Inflammatory macrophage (primary cell): ENCODE data around the gene ANO4.

Experiments used
- DNase-seq, 2 donors: peaks; one replicate each; pipeline ENCODE4 v3.0.0-alpha.2; 2020 to 2022
- total RNA-seq, 18 experiments: gene quantifications; one replicate each; lab custom pipeline; 2026; ENCODE audit warnings: mixed read lengths in 6 of 18, inconsistent platforms in 2 of 18; lab: John Stamatoyannopoulos, UW

ANO4 gene
- total RNA-seq: 0 to 0.32 (median 0) reads per million in 18 experiments

DNA sequence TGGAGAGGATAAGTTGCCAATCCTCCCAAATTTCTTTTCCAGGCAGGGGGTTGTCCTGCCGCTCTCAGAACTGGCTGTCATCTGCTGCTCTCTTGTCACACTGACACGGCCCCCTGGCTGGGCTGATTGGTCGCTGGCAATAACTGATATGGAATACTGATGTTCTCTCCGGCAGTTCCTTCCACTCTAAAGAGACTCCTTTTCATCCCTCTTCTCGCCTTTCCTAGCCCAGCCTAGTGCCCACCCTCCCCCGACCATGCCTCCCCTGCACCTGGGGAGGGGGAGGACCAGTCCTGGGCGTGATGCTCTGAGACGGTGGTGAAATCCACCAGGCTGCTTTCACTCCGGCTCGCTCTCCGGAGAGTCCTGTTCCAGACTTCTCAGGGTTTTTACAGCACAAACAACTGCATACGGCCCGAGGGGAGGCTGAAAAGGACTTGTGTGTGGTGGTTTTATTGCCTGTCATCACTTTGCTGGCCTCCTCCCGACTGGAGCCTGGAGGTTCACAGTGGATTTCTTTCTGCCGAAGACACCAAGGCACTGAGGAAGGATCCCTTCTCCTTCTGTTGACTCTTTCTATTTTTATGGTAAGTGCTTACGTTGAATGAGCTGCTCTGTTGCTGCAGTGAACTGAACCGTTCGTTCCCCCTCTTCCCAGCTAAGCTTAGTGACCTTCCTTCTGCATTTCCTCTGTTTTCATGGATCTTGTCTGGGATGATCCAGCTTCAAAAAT is at the start of gene ANO4:
Gene ANO4 (plus strand): TSS at position 336 of the 733 bp plus-strand sequence. CDS start 107,010 bp downstream, outside the sequence.
- DNase-seq: no peak

DNA sequence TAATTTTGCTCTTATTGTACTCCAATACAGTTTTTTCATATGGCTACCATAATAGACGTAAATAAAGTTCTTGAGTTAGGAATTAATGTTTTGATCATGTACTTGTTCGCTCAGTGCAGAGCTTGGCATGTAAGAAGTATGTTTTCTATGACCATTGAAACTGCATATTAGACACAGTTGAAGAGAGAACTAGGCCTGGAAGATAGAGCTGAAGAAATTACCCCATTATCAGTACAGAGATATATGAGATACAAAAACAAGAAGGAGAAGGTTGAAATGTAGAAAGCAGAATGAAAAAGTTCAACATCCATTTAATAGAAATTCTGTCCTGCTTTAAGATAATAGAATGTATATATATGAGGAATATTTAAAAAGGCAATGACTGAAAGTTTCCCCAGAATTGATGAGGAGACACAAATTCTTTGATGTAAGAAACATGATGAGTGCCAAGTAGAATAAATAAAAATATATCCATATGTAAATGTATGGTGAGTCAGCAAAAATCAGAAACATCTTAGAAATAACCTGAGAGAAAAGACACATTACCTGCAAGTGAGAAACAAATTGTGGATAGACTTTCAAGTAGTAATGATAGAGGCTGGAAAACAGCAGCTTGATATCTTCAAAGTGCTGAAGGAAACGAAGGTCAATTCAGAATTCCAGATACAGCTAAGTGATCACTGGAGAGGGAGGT is 49.1 kb upstream of the ANO4 start:
- no peak for DNase-seq

DNA sequence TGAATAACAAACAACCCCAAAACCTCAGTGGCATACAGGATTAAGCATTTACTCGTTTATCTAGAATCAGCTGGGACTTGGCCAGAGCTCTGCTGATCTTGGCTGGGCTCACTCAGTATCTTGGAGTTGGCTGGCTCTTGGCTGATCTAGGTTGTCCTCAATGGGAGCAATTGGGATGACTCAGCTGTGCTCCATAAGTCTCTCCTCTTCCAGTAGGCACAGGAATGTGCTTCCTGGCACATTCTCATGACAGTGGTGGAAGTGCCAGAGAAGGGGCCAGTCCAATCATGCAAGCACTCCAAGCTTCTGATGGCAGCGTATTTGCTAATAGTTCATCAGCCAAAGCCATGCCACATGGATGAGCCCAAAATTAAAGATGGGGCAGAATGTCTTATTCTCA is 41.7 kb upstream of the ANO4 start:
- DNase-seq: no peak

DNA sequence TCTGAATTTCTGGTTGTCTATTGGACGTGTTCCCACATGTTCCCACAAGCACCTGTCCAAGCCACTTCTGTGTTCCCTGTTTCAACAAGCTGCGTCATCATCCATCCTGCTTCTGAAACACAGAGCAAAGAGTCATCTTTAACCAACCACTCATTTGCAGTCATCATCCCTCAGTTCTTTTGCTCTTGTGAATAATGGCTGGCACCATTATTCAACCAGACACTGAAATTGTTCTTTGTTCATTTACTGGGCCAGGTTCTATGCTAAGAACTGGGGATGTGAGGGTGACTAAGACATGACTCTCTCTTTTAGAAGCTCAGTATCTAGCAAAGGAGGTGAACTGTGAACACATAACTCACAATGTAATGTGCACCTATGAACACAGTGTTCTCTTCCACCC is 40.7 kb upstream of the ANO4 start:
- no peak for DNase-seq

DNA sequence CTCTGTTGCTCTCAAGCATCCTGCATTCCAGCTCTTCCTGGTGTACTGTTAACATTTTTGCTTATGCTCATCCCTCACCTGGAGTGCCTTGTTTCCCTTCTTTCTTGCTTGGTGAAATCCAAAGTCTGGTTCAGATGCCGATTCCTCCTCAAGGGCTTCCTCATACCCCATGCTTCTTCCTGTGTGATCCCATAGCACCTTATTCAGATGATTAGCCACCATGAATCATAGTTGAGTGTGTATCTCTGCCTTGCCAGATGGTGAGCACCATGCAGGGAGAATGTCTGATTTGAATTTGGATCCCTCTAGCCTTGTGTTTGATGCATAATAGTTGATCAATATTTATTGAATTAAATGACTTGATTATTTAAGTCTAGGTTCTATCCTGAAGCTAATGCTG is 39.4 kb upstream of the ANO4 start:
- DNase-seq: no peak

DNA sequence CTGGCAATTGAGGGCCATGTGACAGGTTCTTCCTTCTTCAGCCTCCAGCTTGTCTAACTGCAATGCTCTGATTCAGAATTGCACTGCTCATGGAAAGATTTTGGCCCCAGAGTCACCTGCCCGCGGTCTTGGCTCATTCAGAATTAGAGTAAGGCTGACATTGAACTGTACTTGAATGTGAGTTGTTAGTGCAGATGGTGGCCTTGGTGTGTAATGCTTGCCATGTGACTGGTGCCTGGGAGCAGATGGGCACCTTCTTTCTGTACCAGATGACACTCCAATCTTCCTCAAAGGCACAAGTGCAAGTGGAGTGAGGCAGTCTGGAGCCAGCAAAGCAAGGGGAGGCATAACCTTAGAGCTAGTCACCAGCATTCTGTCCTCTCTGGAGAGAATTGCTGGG is 36.5 kb upstream of the ANO4 start:
- DNase-seq: no peak

DNA sequence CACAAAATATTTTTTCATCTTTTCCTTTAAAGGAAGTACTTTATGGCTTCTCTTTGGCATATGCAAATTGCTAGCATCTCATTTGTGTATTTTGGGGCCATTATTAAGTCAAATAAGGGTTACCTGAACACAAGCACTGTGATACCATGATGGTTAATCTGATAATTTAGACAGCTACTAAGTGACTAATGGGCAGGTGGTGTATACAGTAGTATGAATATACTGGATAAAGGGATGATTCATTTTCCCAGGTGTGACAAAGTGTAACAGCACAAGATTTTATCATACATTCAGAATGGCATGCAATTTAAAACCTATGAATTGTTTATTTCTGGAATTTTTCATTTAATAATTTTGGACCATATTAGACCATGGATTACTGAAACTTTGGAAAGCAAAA is 27.2 kb upstream of the ANO4 start:
- no peak for DNase-seq

DNA sequence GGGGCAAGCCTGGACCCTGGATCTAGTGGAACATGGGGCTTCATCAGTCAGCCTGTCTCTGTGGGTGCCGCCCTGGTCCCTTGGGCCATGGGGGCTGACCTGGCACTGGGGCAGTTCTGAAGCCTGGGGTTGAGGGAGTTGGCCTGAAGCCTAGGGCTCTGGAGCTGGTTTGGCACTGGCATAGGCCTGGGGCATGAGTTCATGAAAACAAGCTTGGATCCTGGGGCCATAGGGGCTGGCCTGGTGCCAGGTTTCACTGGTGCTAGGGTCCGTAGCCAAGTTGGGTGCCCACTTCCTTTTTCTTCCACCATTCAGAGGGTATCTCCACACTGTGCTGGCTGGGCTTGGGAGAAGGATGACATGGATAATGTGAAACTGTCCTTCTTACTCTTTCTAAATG is 26.6 kb upstream of the ANO4 start:
- DNase-seq: no peak

DNA sequence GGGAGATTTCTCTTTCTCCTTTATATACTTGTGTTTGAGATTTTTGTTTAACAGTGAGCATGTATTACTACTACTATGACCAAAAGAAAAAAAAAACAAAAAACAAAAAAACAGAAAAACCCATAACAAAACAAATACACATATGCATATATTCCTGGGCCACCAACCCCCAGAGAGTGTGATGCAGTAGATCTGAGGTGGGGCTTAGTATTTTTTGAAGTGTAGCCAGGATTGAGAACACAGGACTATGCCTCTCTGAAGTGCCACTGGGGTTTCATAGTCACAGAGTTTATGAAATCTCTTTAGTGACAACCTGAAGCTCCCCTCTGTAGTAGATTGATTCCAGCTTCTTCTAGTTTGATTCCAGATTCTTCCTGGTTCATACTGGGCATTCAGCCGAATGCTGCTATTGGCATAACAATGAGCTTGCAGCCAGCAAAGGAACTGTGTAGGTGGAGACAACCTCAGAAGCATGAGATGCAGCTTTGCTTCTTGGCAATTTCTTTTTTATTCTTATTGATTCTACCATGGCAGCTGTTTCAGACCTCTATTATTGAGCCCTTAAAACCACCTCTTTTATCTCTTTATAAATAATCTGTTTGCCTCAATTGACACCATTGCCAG is 15.5 kb upstream of the ANO4 start:
- no peak for DNase-seq

DNA sequence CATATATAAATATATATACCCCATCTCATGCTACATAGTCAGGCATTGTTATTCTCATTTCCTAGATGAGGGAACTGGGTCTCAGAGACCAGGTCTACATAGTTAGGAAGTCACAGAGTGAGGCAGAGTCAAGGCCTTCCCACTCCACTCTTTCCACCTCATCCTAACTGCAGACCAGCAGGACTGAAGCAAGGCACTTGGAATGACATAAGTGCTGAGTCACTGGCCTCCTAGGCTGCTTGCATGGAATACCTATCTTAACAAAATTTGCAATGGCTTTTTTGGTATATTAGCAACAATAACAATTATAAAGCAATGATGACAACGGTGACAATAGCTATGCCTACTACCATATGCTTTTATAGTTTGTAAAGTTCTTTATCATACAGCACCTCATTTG is 5.4 kb upstream of the ANO4 start:
- no peak for DNase-seq

DNA sequence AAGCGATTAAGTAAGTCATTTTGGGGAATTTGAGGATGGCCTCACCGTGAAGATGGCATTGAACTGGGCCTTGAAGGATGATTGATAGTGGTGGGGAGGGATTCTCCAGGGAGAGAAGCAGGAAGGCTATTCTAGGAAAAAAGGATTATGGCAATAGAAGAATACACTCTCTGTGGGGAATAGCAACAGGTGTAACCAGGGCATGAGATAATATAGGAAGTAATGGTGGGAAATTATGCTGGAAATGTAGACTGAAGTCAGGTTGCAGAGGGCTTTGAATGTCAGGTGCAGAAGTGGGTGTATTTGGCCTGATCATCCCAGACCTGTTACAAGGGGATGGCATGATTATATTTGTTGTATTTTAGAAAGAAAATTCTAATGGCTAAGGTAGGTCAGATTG is 4.6 kb upstream of the ANO4 start:
- DNase-seq: no peak

DNA sequence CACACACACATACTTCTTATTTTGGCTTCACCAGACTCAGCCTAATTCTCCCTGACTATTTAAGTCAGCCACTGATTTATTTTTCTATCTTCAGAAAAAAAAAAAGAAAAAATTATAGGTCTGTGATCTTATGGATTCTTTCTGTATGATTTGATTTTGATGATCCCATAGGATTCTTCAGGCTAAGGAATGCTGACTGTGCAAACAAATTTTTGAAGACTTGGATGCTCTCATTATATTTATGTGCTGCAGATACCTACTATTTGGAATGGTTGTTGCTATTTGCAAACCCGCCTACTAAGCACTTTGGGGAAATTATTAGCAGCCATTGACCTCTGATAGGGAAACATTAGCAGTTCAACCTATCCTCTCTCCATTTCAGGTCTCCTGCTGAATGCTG is 4.0 kb upstream of the ANO4 start:
- no peak for DNase-seq

DNA sequence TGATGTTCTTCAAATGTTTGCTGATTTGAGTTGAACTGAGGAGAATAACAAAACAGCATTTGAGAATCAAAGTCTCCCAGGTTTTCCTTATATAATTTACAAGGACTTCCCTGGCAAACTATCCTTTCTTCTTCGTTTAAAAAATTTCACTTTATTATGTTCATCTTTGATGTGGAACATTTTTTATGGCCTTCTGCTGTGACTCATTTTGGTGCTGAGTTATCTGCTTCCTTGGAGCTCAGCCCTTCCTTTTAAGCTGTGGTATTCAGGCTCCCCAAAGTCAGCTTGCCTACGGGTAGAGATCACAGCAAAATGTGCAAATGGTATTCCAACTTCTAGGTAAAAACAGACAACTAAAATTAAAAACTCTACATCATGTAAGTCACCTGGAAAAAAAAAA is 1.4 kb upstream of the ANO4 start:
- DNase-seq: no peak

DNA sequence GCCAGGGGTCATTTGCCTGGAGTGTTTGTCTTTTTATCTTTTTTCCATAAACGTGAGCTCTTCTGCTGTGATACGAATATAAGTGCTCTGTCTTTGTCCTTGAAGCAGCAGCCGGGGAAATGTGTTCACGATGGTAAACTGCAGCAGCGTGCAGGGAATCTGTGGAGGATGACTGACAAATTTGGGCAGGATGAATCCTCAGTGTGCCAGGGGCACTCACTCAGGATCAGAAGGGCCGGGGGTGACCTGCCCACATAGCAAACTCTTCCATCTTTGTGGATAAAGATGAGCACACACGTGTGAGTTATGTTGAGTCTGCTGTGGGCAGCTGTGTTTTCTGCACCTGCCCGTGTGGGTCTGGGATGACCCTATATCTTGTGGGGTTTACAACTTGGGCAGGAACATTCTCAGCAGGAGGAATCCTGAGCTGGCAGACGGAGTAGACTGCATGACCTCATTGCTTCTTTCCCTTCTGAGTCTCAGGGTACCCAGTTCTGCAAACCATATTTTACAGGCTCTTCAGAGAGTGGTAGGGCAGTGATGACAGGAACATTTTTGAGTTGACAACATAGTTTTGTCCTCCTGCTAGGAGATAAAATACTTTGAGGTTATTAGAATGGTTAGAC is 711 bp downstream of the ANO4 start:
- DNase-seq: no peak

DNA sequence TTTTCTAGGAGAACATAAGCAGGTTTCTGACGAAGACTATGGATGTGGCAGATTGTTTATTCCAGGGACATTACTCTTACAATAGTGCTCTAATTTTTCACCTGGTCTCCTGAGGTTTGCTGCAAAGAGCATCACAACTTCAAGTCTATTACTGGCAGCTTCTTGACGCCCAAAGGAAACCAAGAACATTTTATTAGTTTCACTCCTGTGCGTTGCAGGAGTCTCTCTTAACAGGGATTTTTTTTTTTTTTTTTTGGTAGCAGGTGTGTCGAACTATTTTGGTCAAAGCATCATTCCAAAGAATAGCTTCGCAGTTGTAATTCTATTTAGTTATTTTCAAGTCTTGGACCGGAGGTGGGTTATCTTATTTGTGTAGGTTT is 1.2 kb downstream of the ANO4 start:
- no peak for DNase-seq

DNA sequence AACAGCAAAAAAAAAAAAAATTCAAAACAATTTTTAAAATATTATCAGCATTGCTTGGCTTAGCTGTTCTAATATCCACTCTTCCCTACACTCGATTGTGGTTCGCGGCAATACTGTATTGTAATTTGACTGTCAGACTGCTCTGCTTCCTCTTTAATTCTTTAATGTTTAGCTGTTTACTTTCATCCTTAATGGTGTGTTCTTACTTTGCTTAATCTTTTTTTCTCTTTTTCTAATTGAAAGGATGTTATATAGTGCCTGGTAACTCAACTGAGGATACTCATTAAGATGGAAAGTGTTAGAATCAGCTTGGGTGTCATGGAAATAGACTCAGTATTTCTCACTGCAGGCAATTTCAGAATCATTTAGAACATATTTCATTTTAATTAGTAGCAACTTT is 2.0 kb downstream of the ANO4 start:
- DNase-seq: no peak

DNA sequence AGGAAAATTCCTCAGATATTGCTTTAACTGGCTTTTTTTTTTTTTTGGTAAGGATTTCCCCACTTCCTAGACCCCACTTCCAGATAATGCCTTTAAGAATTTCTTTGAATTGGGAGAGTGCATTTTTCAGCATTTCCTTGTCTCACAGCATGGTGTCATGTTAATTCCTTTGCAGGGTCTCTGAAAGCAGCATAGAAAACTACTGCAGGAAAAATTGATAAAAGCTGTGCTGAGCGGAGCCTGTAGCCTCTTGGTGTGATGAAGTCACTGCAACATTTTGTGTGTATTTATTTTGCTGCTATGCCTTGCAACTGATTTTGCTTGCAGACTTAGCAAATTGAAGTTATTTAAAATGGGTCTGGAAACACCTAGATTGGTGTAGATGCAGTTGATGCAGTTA is 2.7 kb downstream of the ANO4 start:
- no peak for DNase-seq

DNA sequence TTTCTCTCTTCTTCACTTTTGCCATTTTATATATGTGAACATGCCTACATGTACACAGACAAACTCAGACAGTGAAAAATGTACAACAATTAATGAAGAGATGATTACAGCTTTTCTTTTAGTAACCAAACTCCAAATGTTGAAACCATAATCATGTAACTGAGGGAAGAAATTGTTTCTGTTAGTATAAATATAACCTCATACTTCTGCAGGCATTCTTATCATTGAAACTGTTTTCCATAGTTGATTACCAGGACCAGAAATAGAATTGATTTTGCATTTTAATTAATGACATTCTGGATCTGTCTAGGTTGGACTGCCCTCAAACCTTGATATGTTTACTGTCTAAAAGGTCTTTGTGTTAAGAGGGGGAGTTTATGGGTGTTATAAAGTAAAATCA is 3.2 kb downstream of the ANO4 start:
- no peak for DNase-seq

DNA sequence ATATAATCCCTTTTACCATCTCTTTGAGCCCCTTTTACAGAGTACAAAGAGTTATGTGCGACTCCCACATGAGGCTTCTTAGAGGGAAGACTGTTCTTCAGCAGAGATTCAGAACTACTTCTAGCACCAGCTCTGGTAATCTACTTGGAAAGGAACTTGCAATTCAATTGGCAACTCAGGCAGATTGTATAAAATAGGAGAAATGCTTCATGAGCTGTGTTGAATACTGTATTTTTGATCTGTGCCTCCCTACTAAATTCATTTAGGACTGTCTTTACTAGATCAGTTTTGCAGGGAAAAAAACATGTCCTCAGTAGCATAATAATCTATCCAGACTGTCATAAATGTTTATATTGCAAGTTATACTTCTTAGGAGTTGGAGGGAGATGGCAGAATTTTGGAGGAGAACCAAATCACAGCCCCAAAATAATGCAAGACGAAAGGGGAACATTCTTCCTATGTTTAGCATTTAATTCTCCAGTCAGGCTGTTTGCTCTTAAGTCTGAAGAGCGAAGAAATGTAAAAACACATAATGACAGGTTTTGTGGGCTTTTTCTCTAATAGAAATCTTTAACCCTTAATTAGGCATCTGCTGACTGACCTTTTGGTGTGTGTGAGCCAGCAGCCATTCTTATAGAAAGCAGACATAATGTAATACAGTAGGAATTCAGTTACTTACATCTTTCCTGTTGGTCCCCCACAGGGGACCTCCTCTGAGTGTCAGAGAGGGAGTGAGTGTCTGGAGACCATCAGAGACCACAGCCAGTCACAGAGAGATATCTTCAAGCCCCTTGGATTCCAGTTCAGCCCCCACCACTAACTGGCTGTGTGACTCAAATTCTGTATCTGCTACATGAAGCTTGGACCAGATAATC is 3.9 kb downstream of the ANO4 start:
- no peak for DNase-seq

DNA sequence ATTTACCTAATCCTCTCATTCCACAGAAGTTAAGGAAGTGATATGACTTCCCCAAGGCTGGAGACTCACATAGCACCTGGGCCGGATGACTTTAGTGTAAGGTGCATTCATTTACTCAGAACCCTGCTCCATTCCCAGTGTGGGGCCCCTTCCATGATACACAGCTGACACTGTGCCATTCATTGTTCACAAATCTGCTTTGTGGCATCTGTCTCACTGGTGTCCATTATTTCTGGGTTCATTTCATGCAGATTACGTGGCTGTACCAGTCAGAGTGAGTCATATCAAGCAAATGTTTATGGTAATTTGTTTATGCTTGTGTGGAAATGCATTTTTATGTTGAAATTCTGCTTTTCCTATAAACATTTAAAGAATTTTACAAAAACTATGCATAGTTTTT is 5.2 kb downstream of the ANO4 start:
- no peak for DNase-seq

DNA sequence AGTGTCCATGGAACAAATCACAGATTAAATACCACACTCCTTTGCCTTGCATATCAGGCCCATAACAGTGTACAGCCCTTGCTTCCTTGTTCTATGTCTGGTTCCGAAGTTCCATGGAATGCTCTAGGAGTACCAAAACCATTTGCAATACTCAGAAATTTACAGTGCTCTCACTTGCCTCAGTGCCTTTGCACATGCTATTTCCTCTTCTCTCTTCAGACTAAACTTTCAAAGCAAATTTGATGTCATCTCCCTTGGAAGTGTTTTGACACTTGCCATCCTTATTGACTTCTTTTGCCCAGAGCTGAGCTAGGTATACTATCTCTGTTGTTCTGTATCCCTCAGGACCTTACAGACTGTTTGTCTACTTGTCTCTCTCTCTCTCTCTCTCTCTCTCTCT is 6.1 kb downstream of the ANO4 start:
- DNase-seq: no peak

DNA sequence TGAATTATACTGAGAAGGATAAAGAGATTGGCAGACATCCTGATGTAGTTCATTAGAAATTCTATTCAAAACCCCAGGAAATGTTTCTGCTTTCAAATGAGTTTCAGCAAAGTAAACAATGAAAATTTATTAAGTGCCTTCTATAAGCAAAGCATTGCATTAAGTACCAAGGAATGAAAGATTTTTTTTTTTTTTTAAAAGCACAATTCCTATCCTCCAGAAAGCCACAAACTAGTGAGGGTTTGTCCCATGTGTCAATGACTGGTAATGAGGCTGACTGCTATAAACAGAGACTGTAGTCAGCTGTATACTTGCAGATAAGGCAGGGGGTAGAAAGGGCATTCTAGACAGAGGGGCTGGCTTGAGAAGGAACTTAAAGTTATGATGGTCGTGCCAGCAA is 6.7 kb downstream of the ANO4 start:
- DNase-seq: no peak

DNA sequence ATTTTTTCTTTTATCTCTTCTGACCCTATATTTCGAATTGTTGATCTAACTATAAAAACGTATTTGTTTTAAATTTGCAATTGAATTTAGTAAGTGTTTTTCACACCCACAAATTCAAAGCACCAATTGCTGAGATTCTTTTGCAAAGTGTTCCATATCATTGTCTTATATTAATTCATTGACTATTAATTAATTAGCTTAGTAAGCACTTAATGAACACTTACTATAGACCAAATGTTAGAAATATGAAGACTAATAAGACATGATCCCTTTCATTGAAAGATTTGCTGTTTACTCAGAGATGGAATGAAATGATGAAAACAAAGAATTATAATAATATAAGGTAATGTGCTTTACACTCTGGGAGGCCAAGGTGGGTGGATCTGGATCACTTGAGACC is 14.2 kb downstream of the ANO4 start:
- no peak for DNase-seq
